Nephron (organoid): ENCODE results near the gene TRIM46.

Experiments used
- H3K27ac Mint-ChIP-seq, 3 experiments: 2 replicates each; pipeline ENCODE4 v1.8.0; 2020; ENCODE audit warnings: mixed read lengths in 3 of 3, mild to moderate bottlenecking in 2 of 3, moderate library complexity in 1 of 3
- H3K27me3 Mint-ChIP-seq: 2 replicates; pipeline ENCODE4 v1.8.0; 2021; ENCODE audit warnings: low read depth, mild to moderate bottlenecking, moderate library complexity, mixed read lengths
- H3K36me3 Mint-ChIP-seq: 2 replicates; pipeline ENCODE4 v1.8.0; 2020; ENCODE audit warnings: low read depth, mixed read lengths
- H3K4me1 Mint-ChIP-seq: 2 replicates; pipeline ENCODE4 v1.8.0; 2020; ENCODE audit warnings: mixed read lengths
- H3K4me3 Mint-ChIP-seq, 3 experiments: 2 replicates each; pipeline ENCODE4 v1.8.0; 2020; ENCODE audit warnings: mild to moderate bottlenecking in 3 of 3, mixed read lengths in 3 of 3, moderate library complexity in 2 of 3
- H3K9me3 Mint-ChIP-seq: 2 replicates; pipeline ENCODE4 v1.8.0; 2020; ENCODE audit warnings: mixed read lengths
- TF ChIP-seq, protein P1 (sequence below), 3 experiments: fragments of 200-600 bp; sonication (generic); IDR thresholded peaks; one replicate each; pipeline ENCODE4 v1.5.0; 2021; ENCODE audit warnings: antibody characterized with exemption in 3 of 3; ENCODE audit not compliant: unreplicated experiment in 3 of 3

Gene TRIM46

DNA sequence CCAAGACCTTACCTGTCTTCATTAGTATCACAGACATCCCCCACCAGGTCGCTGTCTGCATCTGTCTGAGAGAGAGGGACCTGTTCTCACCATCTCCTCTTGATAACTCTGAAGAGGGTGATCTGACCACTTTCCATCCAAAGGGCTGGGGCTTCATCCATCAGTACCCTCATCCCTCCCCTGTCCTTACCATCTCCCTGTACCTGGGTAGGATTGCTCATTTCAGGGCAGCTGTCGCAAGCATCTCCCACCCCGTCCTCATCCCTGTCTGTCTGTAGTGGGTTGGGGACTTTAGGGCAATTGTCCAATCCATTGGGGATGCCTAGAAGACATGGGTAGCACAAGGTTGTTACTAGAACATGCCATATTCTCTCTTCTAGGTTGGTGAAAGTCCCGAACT is 26.1 kb downstream of the TRIM46 start:
- Mint-ChIP-seq H3K27ac (no peak overlapping the region), H3K4me1 (peaks cover 8% of the 10 kb centered on the region), H3K9me3 (no peaks in the 10 kb centered on the region), H3K4me3 (peak overlapping the region in 1 of 3 experiments; percentile 18), H3K36me3 (peaks cover 22% of the 10 kb centered on the region), H3K27me3 (peaks cover 3% of the 10 kb centered on the region)
- TF ChIP-seq, protein P1, sequence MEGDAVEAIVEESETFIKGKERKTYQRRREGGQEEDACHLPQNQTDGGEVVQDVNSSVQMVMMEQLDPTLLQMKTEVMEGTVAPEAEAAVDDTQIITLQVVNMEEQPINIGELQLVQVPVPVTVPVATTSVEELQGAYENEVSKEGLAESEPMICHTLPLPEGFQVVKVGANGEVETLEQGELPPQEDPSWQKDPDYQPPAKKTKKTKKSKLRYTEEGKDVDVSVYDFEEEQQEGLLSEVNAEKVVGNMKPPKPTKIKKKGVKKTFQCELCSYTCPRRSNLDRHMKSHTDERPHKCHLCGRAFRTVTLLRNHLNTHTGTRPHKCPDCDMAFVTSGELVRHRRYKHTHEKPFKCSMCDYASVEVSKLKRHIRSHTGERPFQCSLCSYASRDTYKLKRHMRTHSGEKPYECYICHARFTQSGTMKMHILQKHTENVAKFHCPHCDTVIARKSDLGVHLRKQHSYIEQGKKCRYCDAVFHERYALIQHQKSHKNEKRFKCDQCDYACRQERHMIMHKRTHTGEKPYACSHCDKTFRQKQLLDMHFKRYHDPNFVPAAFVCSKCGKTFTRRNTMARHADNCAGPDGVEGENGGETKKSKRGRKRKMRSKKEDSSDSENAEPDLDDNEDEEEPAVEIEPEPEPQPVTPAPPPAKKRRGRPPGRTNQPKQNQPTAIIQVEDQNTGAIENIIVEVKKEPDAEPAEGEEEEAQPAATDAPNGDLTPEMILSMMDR (IDR thresholded peaks at IDR 0.05; ENCODE audit: unreplicated experiment in 3 of 3), result no peak

- H3K27me3 Mint-ChIP-seq, result peaks cover 3% of the 10 kb centered on the region
- H3K9me3 Mint-ChIP-seq, result no peaks in the 10 kb centered on the region
- peaks cover 22% of the 10 kb centered on the region for H3K36me3 Mint-ChIP-seq
- no peak overlapping the region for H3K27ac Mint-ChIP-seq
- TF ChIP-seq, protein P1 (IDR thresholded peaks at IDR 0.05; ENCODE audit: unreplicated experiment in 3 of 3), result no peak
- H3K4me1 Mint-ChIP-seq, result peaks cover 1% of the 10 kb centered on the region
- no peak overlapping the region for H3K4me3 Mint-ChIP-seq
Observed at GRCh38 chr1:155200920-155201319, 27.3 kb downstream of the TRIM46 start.

- Mint-ChIP-seq H3K4me3 (no peak overlapping the region), H3K27ac (no peak overlapping the region), H3K9me3 (no peaks in the 10 kb centered on the region), H3K4me1 (peaks cover 10% of the 10 kb centered on the region), H3K36me3 (peaks cover 14% of the 10 kb centered on the region), H3K27me3 (peaks cover 3% of the 10 kb centered on the region)
- TF ChIP-seq, protein P1 (IDR thresholded peaks at IDR 0.05; ENCODE audit: unreplicated experiment in 3 of 3), result no peak
Observed at GRCh38 chr1:155202198-155202597, 28.5 kb downstream of the TRIM46 start.

DNA sequence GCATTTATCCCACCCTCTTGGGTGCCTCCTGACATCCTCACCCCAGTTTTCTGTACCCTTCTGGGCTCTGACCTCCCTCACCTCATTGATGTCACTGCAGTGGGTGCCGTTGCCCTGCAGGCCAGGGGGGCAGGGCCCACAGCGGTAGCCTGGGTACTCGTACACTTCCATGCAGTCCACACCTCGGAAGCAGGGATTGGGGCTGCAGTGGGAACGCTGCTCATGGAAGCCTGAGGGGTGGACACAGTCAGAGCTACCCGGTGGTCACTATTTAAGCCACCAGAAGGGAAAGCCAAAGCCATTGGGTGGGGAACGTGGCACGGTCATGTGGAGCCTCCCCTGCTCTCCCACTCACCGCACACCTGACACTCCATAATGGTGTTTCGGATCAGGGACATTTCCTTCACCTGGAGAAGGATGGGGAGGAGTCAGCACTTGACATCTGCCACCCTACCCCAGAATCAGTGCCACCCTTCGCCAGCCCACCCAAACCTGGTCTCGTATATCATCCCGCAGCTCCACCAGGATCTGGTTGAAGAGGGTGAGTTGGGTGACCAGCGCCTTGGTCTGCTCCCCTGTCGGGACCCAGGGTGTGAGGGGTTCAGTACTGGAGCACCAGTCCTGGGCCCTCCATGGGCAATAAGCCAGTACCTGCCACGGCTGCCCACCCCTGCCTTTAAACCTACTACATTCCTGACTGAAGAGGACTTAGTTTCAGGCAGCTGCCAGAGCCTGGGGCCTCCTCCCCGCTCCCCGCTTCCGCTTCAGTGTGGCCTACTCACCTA is 29.3 kb downstream of the TRIM46 start:
- Mint-ChIP-seq H3K4me1 (peaks cover 16% of the 10 kb centered on the region), H3K27ac (no peak overlapping the region), H3K4me3 (no peak overlapping the region), H3K9me3 (no peaks in the 10 kb centered on the region), H3K36me3 (peaks cover 9% of the 10 kb centered on the region), H3K27me3 (peaks cover 3% of the 10 kb centered on the region)
- TF ChIP-seq, protein P1 (IDR thresholded peaks at IDR 0.05; ENCODE audit: unreplicated experiment in 3 of 3), result no peak

DNA sequence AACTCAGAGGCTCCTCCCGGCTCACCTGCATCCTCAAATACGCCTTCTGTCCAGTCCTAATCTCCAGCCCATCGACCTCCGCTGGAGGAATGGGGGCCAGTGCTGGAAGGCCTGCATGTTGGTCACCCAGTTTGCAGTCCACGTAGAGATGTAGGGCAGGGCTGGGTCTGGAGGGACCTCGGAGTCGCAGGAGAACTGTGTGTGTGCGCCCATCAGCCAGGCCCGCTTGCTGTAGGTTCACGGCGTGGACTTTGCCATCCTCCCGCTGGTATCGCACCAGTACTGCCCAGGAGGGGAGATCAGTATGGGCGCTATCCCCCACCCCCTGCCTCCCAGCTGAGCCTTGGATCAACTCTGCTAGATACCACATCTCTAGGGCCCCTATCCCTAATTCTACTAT is 31.4 kb downstream of the TRIM46 start:
- H3K4me3 Mint-ChIP-seq, result no peak overlapping the region
- peaks cover 22% of the 10 kb centered on the region for H3K4me1 Mint-ChIP-seq
- no peaks in the 10 kb centered on the region for H3K9me3 Mint-ChIP-seq
- H3K36me3 Mint-ChIP-seq, result peaks cover 4% of the 10 kb centered on the region
- TF ChIP-seq, protein P1 (IDR thresholded peaks at IDR 0.05; ENCODE audit: unreplicated experiment in 3 of 3), result no peak
- H3K27ac Mint-ChIP-seq, result no peak overlapping the region
- H3K27me3 Mint-ChIP-seq, result peaks cover 3% of the 10 kb centered on the region
